ENCODE data around the gene UROC1.

The UROC1 gene

GRCh38 chr3:126474498-126475412 is 42.8 kb downstream of the UROC1 start:
- no peak for TF ChIP-seq CTCF (IDR thresholded peaks at IDR 0.05)

GRCh38 chr3:126473292-126474168 is 44.0 kb downstream of the UROC1 start:
- Histone ChIP-seq H3K9me3 (ENCODE audit: control insufficient read depth, low read length) (no peaks in the 10 kb centered on the region), H3K9ac (no peak overlapping the region), H3K4me3 (ENCODE audit: low read depth, low read length) (no peak overlapping the region)

More at GRCh38 chr3:126474498-126475412, 42.8 kb downstream of the UROC1 start:
- peaks cover 39% of the 10 kb centered on the region for H3K79me2 ChIP-seq
- H3K9me3 ChIP-seq (ENCODE audit: control insufficient read depth, low read length): no peaks in the 10 kb centered on the region
- peak overlapping the region; percentile 78 for H3K4me2 ChIP-seq (ENCODE audit: low read length)
- H2AFZ ChIP-seq: peak overlapping the region; percentile 92
- no peaks in the 10 kb centered on the region for H3K36me3 ChIP-seq (ENCODE audit: control insufficient read depth, insufficient read depth, low read length)
- H3K27me3 ChIP-seq (ENCODE audit: control insufficient read depth, insufficient read depth, low read length): no peaks in the 10 kb centered on the region
- H3K4me3 ChIP-seq (ENCODE audit: low read depth, low read length): peak overlapping the region; percentile 62
- peak overlapping the region; percentile 40 for H3K9ac ChIP-seq
- peak overlapping the region; percentile 80 for H3K27ac ChIP-seq
- peaks cover 22% of the 10 kb centered on the region for H3K4me1 ChIP-seq

GRCh38 chr3:126472277-126473006 is 45.1 kb downstream of the UROC1 start:
- no peaks in the 10 kb centered on the region for H3K27me3 ChIP-seq (ENCODE audit: control insufficient read depth, insufficient read depth, low read length)
- peaks cover 60% of the 10 kb centered on the region for H3K79me2 ChIP-seq
- H3K9ac ChIP-seq: no peak overlapping the region
- H3K4me1 ChIP-seq: peaks cover 22% of the 10 kb centered on the region
- peak overlapping the region; percentile 6 for H3K4me3 ChIP-seq (ENCODE audit: low read depth, low read length)
- no peak for TF ChIP-seq CTCF (IDR thresholded peaks at IDR 0.05)
- no peaks in the 10 kb centered on the region for H3K36me3 ChIP-seq (ENCODE audit: control insufficient read depth, insufficient read depth, low read length)
- no peaks in the 10 kb centered on the region for H3K9me3 ChIP-seq (ENCODE audit: control insufficient read depth, low read length)
- no peak overlapping the region for H2AFZ ChIP-seq
- H3K27ac ChIP-seq: no peak overlapping the region
- H3K4me2 ChIP-seq (ENCODE audit: low read length): peak overlapping the region; percentile 57

More at GRCh38 chr3:126473292-126474168, 44.0 kb downstream of the UROC1 start:
- Histone ChIP-seq H2AFZ (no peak overlapping the region), H3K27me3 (ENCODE audit: control insufficient read depth, insufficient read depth, low read length) (no peaks in the 10 kb centered on the region), H3K79me2 (peaks cover 52% of the 10 kb centered on the region), H3K4me1 (peaks cover 22% of the 10 kb centered on the region), H3K27ac (no peak overlapping the region), H3K4me2 (ENCODE audit: low read length) (peak overlapping the region; percentile 57), H3K36me3 (ENCODE audit: control insufficient read depth, insufficient read depth, low read length) (no peaks in the 10 kb centered on the region)
- no peak for TF ChIP-seq CTCF (IDR thresholded peaks at IDR 0.05)

GRCh38 chr3:126469479-126469878 is 48.1 kb downstream of the UROC1 start:
- Histone ChIP-seq H3K79me2 (peaks cover 70% of the 10 kb centered on the region), H3K4me2 (ENCODE audit: low read length) (no peak overlapping the region), H3K9me3 (ENCODE audit: control insufficient read depth, low read length) (no peaks in the 10 kb centered on the region), H2AFZ (no peak overlapping the region), H3K27ac (no peak overlapping the region), H3K36me3 (ENCODE audit: control insufficient read depth, insufficient read depth, low read length) (no peaks in the 10 kb centered on the region), H3K9ac (no peak overlapping the region), H3K4me3 (ENCODE audit: low read depth, low read length) (no peak overlapping the region), H3K4me1 (peaks cover 19% of the 10 kb centered on the region), H3K27me3 (ENCODE audit: control insufficient read depth, insufficient read depth, low read length) (no peaks in the 10 kb centered on the region)
- TF ChIP-seq CTCF (IDR thresholded peaks at IDR 0.05): no peak
